Hepatocyte (in vitro differentiated cells): ENCODE data around the gene GPR65.

Source experiments
- EZH2 ChIP-seq: fragments of 200-600 bp; sonication (generic); IDR thresholded peaks from 2 replicates; pipeline ENCODE4 v1.6.1; 2016; ENCODE audit warnings: antibody characterized with exemption, mild to moderate bottlenecking, borderline replicate concordance
- EZH2phosphoT487 ChIP-seq: fragments of 200-600 bp; sonication (generic); IDR thresholded peaks from one replicate; pipeline ENCODE4 v1.6.1; 2018; ENCODE audit warnings: antibody characterized with exemption, mild to moderate bottlenecking, low read depth, moderate library complexity; ENCODE audit not compliant: unreplicated experiment, severe bottlenecking
- TF ChIP-seq, protein P1 (sequence below): fragments of 200-600 bp; sonication (generic); IDR thresholded peaks from 2 replicates; pipeline ENCODE4 v1.5.1; 2016; ENCODE audit warnings: antibody characterized with exemption, mild to moderate bottlenecking; ENCODE audit not compliant: poor library complexity

DNA sequence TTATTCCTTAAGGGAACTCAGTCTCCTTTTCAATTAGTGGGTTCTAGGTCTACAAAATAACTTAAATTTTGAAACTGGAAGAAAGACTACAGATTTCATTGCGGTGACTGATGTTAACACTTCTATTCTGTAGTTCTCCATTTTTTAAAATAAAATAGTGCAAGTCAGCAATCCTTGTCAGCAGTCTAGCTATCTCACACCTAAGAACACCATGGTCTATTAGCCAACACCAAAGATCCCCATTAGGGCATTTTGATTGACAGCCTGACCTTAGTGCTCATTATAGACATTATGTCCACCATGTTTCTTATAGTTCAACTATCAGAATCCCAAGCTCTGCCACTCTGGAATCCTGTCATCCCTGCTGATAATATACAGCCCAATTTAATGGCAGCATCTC is 27.4 kb downstream of the GPR65 start:
- TF ChIP-seq, protein P1, sequence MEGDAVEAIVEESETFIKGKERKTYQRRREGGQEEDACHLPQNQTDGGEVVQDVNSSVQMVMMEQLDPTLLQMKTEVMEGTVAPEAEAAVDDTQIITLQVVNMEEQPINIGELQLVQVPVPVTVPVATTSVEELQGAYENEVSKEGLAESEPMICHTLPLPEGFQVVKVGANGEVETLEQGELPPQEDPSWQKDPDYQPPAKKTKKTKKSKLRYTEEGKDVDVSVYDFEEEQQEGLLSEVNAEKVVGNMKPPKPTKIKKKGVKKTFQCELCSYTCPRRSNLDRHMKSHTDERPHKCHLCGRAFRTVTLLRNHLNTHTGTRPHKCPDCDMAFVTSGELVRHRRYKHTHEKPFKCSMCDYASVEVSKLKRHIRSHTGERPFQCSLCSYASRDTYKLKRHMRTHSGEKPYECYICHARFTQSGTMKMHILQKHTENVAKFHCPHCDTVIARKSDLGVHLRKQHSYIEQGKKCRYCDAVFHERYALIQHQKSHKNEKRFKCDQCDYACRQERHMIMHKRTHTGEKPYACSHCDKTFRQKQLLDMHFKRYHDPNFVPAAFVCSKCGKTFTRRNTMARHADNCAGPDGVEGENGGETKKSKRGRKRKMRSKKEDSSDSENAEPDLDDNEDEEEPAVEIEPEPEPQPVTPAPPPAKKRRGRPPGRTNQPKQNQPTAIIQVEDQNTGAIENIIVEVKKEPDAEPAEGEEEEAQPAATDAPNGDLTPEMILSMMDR = no peak
- TF ChIP-seq EZH2 (no peak), EZH2phosphoT487 (no peak)
